ENCODE measurements around the gene FAM241A.
A peak's percentile ranks its signal among the peaks of the same experiment; 100 is the strongest.

FAM241A gene

DNA sequence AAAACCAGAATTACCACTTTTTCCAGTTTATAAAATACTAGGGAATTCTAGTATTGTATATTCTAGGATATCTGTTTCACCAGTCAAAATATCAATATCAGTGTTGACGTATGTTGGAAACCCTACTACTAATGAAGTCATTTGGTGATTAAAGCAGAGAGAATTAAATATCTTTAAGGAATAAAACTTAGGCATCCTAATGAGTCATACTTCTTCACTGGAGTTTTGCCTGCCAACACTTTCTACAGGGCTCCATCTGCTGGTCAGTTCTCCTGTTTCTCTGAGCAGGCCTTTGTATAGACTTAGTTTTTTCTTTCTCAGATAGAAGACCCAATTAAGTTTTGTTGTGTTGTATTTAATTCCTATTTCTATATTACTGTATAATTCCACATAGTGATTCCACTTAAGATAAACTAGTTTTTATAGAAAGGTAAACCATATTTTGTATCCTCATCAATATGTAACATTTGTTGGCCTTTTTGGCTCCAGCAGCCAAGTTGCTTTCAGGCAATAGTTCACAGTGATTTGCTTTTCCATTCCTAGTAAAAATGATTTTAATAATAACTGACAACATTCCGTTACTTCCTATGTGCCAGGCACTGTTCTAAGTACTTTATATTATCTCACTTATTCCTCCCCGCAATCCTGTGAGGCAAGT is 89.8 kb downstream of the FAM241A start:
- in situ Hi-C loops (cut with HindIII; ENCODE audit: low pct_ligation_motif_present, low pct_unique_long_range_greater_than_20kb, low sequenced_read_pairs) = loop anchor here (25.0 kb wide), 1 partner anchor 148 kb away; no protein-coding TSS in a partner anchor
- DNase-seq = peak; percentile 77

DNA sequence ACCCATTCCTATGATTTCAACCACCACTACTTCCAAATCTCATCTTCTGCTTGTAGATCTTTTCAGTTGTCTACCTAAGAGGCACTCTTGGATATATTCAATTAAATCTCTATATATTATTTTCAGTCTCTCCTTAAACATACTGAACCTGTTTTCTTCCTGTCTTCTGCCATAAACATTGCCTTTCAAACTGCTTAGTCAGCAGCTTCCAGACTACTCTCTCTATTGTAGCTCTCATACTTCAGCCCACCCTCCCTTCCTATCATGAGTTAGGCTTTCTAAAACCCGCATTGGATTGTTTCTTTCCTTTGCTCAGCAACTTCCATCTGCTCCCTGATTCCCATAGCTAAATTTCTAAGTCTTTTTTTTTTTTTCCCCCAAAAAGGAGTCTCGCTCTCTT is 90.8 kb downstream of the FAM241A start:
- in situ Hi-C loops (cut with HindIII; ENCODE audit: low pct_ligation_motif_present, low pct_unique_long_range_greater_than_20kb, low sequenced_read_pairs) = loop anchor here (25.0 kb wide), 1 partner anchor 149 kb away; no protein-coding TSS in a partner anchor
- DNase-seq = no peak

GRCh38 chr4:112238833-112239232 is 93.6 kb downstream of the FAM241A start:
- in situ Hi-C loops (cut with HindIII; ENCODE audit: low pct_ligation_motif_present, low pct_unique_long_range_greater_than_20kb, low sequenced_read_pairs) = loop anchor here (25.0 kb wide), 1 partner anchor 152 kb away; no protein-coding TSS in a partner anchor
- DNase-seq = no peak

All from ACHN (cell line).